Naive thymus-derived CD4-positive, alpha-beta T cell (primary cell): Measurements from ENCODE around the gene BBS10. TPM values are rescaled to one million over a fixed set of nuclear protein-coding genes. Genes with fewer than 3 reads are reported as not detected.
"Not testable (repeated sequence)": the region's sequence is repeated elsewhere in the genome, so short reads cannot be mapped to it uniquely, and the experiment has no call there.

Experiments
- ATAC-seq: fragments of 150-1000 bp; cut with Tn5 transposase; 2 replicates; pipeline ENCODE4 v1.10.0; 2021; ENCODE audit warnings: mild to moderate bottlenecking, moderate library complexity
- CTCF ChIA-PET: fragments of 350-600 bp; sonication (Branson Sonifier 250); formaldehyde crosslinking; loops from one replicate; lab custom pipeline; 2021; ENCODE audit warnings: antibody characterized with exemption; lab: Charles Lee
- POLR2A ChIA-PET: fragments of 350-600 bp; sonication (Branson Sonifier 250); formaldehyde crosslinking; loops from one replicate; lab custom pipeline; 2021; ENCODE audit warnings: antibody characterized with exemption, inconsistent platforms; lab: Charles Lee
- DNase-seq, 9 donors: peaks; one replicate each; pipeline versions ENCODE4 v3.0.0 to v3.0.0-alpha.2; 2020 to 2022; ENCODE audit warnings: mixed read lengths in 1 of 9
- H3K27ac ChIP-seq: one replicate; pipeline ENCODE4 v1.7.0; 2013; ENCODE audit warnings: mild to moderate bottlenecking, low read depth, low read length, moderate library complexity
- H3K27me3 ChIP-seq, 2 donors: one replicate each; pipeline ENCODE4 v1.7.0; 2013; ENCODE audit warnings: low read length in 2 of 2, mild to moderate bottlenecking in 2 of 2, moderate library complexity in 2 of 2; ENCODE audit not compliant: control insufficient read depth in 2 of 2, insufficient read depth in 2 of 2
- H3K36me3 ChIP-seq, 3 experiments: 1 replicate in 2 of 3; 2 replicates in 1 of 3; pipeline ENCODE4 v1.7.0; 2013; ENCODE audit warnings: low read length in 3 of 3, mild to moderate bottlenecking in 3 of 3, moderate library complexity in 1 of 3; ENCODE audit not compliant: insufficient read depth in 3 of 3, control insufficient read depth in 2 of 3
- H3K4me1 ChIP-seq, 2 donors: one replicate each; pipeline ENCODE4 v1.7.0; 2013; ENCODE audit warnings: low read length in 2 of 2, mild to moderate bottlenecking in 2 of 2, moderate library complexity in 1 of 2; ENCODE audit not compliant: control insufficient read depth in 2 of 2, insufficient read depth in 2 of 2
- H3K4me3 ChIP-seq: 2 replicates; pipeline ENCODE4 v1.7.0; 2013; ENCODE audit warnings: mild to moderate bottlenecking, low read length
- H3K9me3 ChIP-seq, 3 experiments: 1 replicate in 2 of 3; 2 replicates in 1 of 3; pipeline ENCODE4 v1.7.0; 2013; ENCODE audit warnings: low read length in 3 of 3; ENCODE audit not compliant: control insufficient read depth in 2 of 3
- H3K27ac Mint-ChIP-seq, 9 donors: one replicate each; pipeline ENCODE4 v1.8.0; 2020 to 2022; ENCODE audit warnings: mixed read lengths in 9 of 9, mild to moderate bottlenecking in 8 of 9, moderate library complexity in 5 of 9, inconsistent platforms in 2 of 9
- H3K27me3 Mint-ChIP-seq, 5 donors: one replicate each; pipeline ENCODE4 v1.8.0; 2021 to 2022; ENCODE audit warnings: mixed read lengths in 5 of 5, mild to moderate bottlenecking in 1 of 5
- H3K36me3 Mint-ChIP-seq, 5 donors: one replicate each; pipeline ENCODE4 v1.8.0; 2020 to 2022; ENCODE audit warnings: mixed read lengths in 5 of 5, mild to moderate bottlenecking in 3 of 5, inconsistent platforms in 1 of 5
- H3K4me1 Mint-ChIP-seq, 7 donors: one replicate each; pipeline ENCODE4 v1.8.0; 2020 to 2022; ENCODE audit warnings: mixed read lengths in 7 of 7, mild to moderate bottlenecking in 3 of 7, inconsistent platforms in 1 of 7
- H3K4me3 Mint-ChIP-seq, 10 donors: one replicate each; pipeline ENCODE4 v1.8.0; 2020 to 2022; ENCODE audit warnings: mild to moderate bottlenecking in 10 of 10, mixed read lengths in 10 of 10, moderate library complexity in 6 of 10, inconsistent platforms in 2 of 10
- H3K9me3 Mint-ChIP-seq, 11 donors: one replicate each; pipeline ENCODE4 v1.8.0; 2020 to 2022; ENCODE audit warnings: mixed read lengths in 11 of 11, mild to moderate bottlenecking in 4 of 11, inconsistent platforms in 1 of 11, moderate library complexity in 1 of 11
- intact Hi-C, 2 donors: fragments of 100-400 bp; cut with micrococcal nuclease; formaldehyde crosslinking; loops; one replicate each; pipeline ENCODE4 v1.15.1; 2023
- polyA plus RNA-seq, 2 donors: library from polyadenylated mRNA; unstranded; fragments of 300-500 nt; fragmentation: Illumina TruSeq; gene quantifications; one replicate each; pipeline ENCODE4 v1.2.3, GENCODE V29; 2021
- total RNA-seq, 6 experiments: library from RNA in 5 of 6; stranded (reverse) in 5 of 6; gene quantifications; 1 replicate in 5 of 6; 2 replicates in 1 of 6; pipeline ENCODE4 v1.2.3 and lab custom pipeline; 2021 to 2026

Gene BBS10
- total and polyA plus RNA-seq, 7 experiments from 2014 or later, result 1.7 to 11.5 (median 2.7) TPM

- H3K4me3 Mint-ChIP-seq, H3K9me3 Mint-ChIP-seq, intact Hi-C loops, ATAC-seq, H3K27me3 ChIP-seq, H3K27ac ChIP-seq, H3K9me3 ChIP-seq, POLR2A ChIA-PET, H3K4me3 ChIP-seq, H3K27me3 Mint-ChIP-seq, DNase-seq, CTCF ChIA-PET, H3K4me1 Mint-ChIP-seq, H3K4me1 ChIP-seq: not testable (repeated sequence)
- peaks cover 9 to 35% (median 12%) of the 10 kb centered on the region in 3 experiments for H3K36me3 ChIP-seq
- Mint-ChIP-seq H3K27ac (peak overlapping the region in 1 of 9 donors; percentile 83), H3K36me3 (peaks cover 12 to 61% (median 45%) of the 10 kb centered on the region in 5 donors)
Measured at GRCh38 chr12:76376876-76377275, 28.7 kb upstream of the BBS10 start.

DNA sequence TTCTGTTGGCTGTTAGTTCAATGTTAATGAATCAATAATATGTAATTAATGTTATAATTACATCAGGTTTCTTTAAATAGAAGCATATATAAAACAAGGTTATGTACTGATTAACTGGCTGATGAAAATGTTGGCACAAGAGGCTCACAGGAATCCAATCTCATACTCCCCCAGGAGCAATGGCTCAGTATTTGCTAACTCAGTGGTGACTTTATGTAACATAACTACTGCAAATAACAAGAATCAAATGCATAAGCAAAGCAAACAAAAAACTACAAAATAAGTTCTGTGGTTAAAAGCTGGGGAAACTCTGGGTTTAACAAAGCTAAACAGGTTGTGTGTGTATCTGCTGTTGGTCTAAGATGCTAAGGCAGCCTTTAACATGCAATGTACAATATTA lies 27.7 kb upstream of the BBS10 start:
- ChIA-PET CTCF (no interaction called here), POLR2A (no interaction called here)
- H3K36me3 ChIP-seq, result peaks cover 9 to 42% (median 12%) of the 10 kb centered on the region in 3 experiments
- H3K4me3 Mint-ChIP-seq, result no peak overlapping the region
- no peak overlapping the region for H3K27ac ChIP-seq
- peaks cover 0 to 2% (median 0%) of the 10 kb centered on the region in 11 donors for H3K9me3 Mint-ChIP-seq
- no peaks in the 10 kb centered on the region for H3K4me1 ChIP-seq
- ATAC-seq, result no peak
- H3K36me3 Mint-ChIP-seq, result peaks cover 12 to 65% (median 52%) of the 10 kb centered on the region in 5 donors
- no peaks in the 10 kb centered on the region for H3K27me3 ChIP-seq
- H3K9me3 ChIP-seq, result no peaks in the 10 kb centered on the region
- intact Hi-C loops, result no loop called here
- no peak for DNase-seq
- peaks cover 0 to 4% (median 0%) of the 10 kb centered on the region in 7 donors for H3K4me1 Mint-ChIP-seq
- no peak overlapping the region for H3K4me3 ChIP-seq
- H3K27me3 Mint-ChIP-seq, result no peaks in the 10 kb centered on the region
- peak overlapping the region in 1 of 9 donors; percentile 32 for H3K27ac Mint-ChIP-seq

DNA sequence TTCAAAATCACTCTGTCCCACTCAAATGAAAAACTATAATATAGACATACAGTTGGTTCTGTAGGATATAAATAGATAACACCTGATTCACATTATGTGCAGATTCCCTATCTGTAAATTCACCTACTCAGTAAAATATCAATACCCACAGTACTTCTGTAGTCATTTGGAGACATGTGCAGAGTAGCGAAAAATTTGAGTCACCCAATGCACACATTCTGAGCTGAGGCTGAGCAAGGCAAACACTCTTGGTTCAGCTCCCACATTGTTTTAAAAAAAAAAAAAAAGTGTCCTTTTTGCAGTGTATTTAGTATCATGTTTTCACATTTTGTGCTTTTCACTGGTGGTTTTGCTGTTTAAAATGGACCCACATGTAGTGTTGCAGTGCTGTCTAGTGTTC lies 27.3 kb upstream of the BBS10 start:
- ChIA-PET POLR2A (no interaction called here), CTCF (interaction anchor here (0.7 kb wide), 1 partner anchor 137 kb away, joined by 5 read pairs; no protein-coding TSS in a partner anchor)
- H3K27ac Mint-ChIP-seq, result no peak overlapping the region

DNA sequence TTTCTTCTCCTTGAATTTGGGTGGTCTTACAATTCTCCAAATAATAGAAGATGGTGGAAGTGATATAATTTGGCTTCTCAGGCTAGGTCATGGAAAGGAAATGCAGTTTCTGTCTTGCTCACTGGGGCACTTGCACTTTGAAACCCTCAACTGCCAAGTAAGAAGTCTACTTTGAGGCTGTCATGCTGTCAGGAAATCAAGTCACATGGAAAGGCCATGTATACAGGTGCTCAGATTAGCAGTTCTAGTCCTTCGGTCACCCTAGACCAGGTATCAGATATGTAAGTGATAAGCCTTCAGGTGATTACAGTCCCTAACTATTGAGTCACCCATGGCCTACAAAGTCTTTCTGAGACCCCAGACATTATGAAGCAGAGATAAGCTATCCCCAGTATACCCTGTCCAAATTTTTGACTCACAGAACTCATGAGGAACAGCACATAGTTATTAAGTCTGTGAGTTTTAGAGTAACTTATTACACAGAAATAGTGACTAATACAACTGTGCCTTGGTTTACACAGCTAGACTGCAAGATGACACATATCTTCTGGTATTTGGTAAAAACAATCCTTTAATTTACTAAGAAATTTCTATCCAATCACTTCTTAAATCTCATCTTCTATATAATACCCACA lies 26.3 kb upstream of the BBS10 start:
- ChIA-PET POLR2A (no interaction called here), CTCF (interaction anchor here (0.6 kb wide), 1 partner anchor 50 kb away, joined by 3 read pairs; no protein-coding TSS in a partner anchor)
- no peak overlapping the region for H3K27ac ChIP-seq
- peaks cover 11 to 76% (median 66%) of the 10 kb centered on the region in 5 donors for H3K36me3 Mint-ChIP-seq
- peaks cover 7 to 55% (median 12%) of the 10 kb centered on the region in 3 experiments for H3K36me3 ChIP-seq
- no peak overlapping the region for H3K4me3 Mint-ChIP-seq
- DNase-seq, result no peak
- H3K4me1 Mint-ChIP-seq, result peaks cover 0 to 4% (median 0%) of the 10 kb centered on the region in 7 donors
- intact Hi-C loops, result no loop called here
- no peaks in the 10 kb centered on the region for H3K9me3 ChIP-seq
- H3K27ac Mint-ChIP-seq, result peak overlapping the region in 3 of 9 donors; percentile 22 to 67 (median 59)
- no peaks in the 10 kb centered on the region for H3K4me1 ChIP-seq
- ATAC-seq, result no peak
- H3K27me3 ChIP-seq, result no peaks in the 10 kb centered on the region
- no peak overlapping the region for H3K4me3 ChIP-seq
- peaks cover 0 to 2% (median 0%) of the 10 kb centered on the region in 11 donors for H3K9me3 Mint-ChIP-seq
- no peaks in the 10 kb centered on the region for H3K27me3 Mint-ChIP-seq

More for the DNA sequence above, 27.3 kb upstream of the BBS10 start:
- Histone ChIP-seq H3K36me3 (peaks cover 9 to 47% (median 12%) of the 10 kb centered on the region in 3 experiments), H3K27me3 (no peaks in the 10 kb centered on the region), H3K27ac (no peak overlapping the region), H3K4me3 (no peak overlapping the region), H3K4me1 (no peaks in the 10 kb centered on the region), H3K9me3 (no peaks in the 10 kb centered on the region)
- H3K4me1 Mint-ChIP-seq, result peaks cover 0 to 4% (median 0%) of the 10 kb centered on the region in 7 donors
- H3K4me3 Mint-ChIP-seq, result no peak overlapping the region
- H3K9me3 Mint-ChIP-seq, result peaks cover 0 to 2% (median 0%) of the 10 kb centered on the region in 11 donors
- peaks cover 12 to 70% (median 57%) of the 10 kb centered on the region in 5 donors for H3K36me3 Mint-ChIP-seq
- DNase-seq (no peak), ATAC-seq (no peak)
- H3K27me3 Mint-ChIP-seq, result no peaks in the 10 kb centered on the region
- intact Hi-C loops, result no loop called here

GRCh38 chr12:76368230-76368629 lies 20.0 kb upstream of the BBS10 start:
- Histone ChIP-seq H3K4me3 (no peak overlapping the region), H3K27ac (no peak overlapping the region), H3K4me1 (no peaks in the 10 kb centered on the region), H3K9me3 (no peaks in the 10 kb centered on the region), H3K27me3 (no peaks in the 10 kb centered on the region), H3K36me3 (peaks cover 13 to 76% (median 15%) of the 10 kb centered on the region in 3 experiments)
- peak overlapping the region in 2 of 9 donors; percentile 26 to 48 for H3K27ac Mint-ChIP-seq
- intact Hi-C loops, result no loop called here
- POLR2A ChIA-PET, result interaction anchor here (0.9 kb wide), 1 partner anchor 190 kb away, joined by 4 read pairs; no protein-coding TSS in a partner anchor
- no peaks in the 10 kb centered on the region for H3K4me1 Mint-ChIP-seq
- CTCF ChIA-PET, result no interaction called here
- no peak for DNase-seq
- no peak for ATAC-seq
- H3K27me3 Mint-ChIP-seq, result no peaks in the 10 kb centered on the region
- peaks cover 0 to 35% (median 7%) of the 10 kb centered on the region in 11 donors for H3K9me3 Mint-ChIP-seq
- H3K4me3 Mint-ChIP-seq, result no peak overlapping the region
- H3K36me3 Mint-ChIP-seq, result peaks cover 21 to 87% (median 86%) of the 10 kb centered on the region in 5 donors

GRCh38 chr12:76366163-76366562 lies 17.9 kb upstream of the BBS10 start:
- H3K4me1 Mint-ChIP-seq, result no peaks in the 10 kb centered on the region
- Histone ChIP-seq H3K4me1 (no peaks in the 10 kb centered on the region), H3K27ac (no peak overlapping the region), H3K36me3 (peaks cover 10 to 62% (median 15%) of the 10 kb centered on the region in 3 experiments), H3K27me3 (no peaks in the 10 kb centered on the region), H3K9me3 (no peaks in the 10 kb centered on the region), H3K4me3 (no peak overlapping the region)
- peaks cover 21 to 89% (median 77%) of the 10 kb centered on the region in 5 donors for H3K36me3 Mint-ChIP-seq
- H3K9me3 Mint-ChIP-seq, result peaks cover 0 to 35% (median 7%) of the 10 kb centered on the region in 11 donors
- no peak for ATAC-seq
- ChIA-PET POLR2A (no interaction called here), CTCF (no interaction called here)
- intact Hi-C loops, result no loop called here
- no peaks in the 10 kb centered on the region for H3K27me3 Mint-ChIP-seq
- H3K4me3 Mint-ChIP-seq, result no peak overlapping the region
- no peak for DNase-seq
- peak overlapping the region in 2 of 9 donors; percentile 2 to 51 for H3K27ac Mint-ChIP-seq
